Thyroid gland (tissue), 4 donors: ENCODE data around the gene RPN2.

Source experiments
- POLR2A ChIP-seq, 2 donors: fragments of 450-650 bp; IDR thresholded peaks; one replicate each; pipeline ENCODE4 v1.6.1; 2017; ENCODE audit warnings: antibody characterized with exemption in 2 of 2, mild to moderate bottlenecking in 2 of 2, moderate library complexity in 1 of 2
- TF ChIP-seq, protein P1 (sequence below), 6 experiments: fragments of 200-600 bp in 3 of 6; fragments of 450-650 bp in 3 of 6; sonication (generic) in 3 of 6; IDR thresholded peaks; one replicate each; pipeline ENCODE4 v1.5.1; 2016 to 2019; ENCODE audit warnings: antibody characterized with exemption in 6 of 6, mild to moderate bottlenecking in 2 of 6, inconsistent platforms in 1 of 6, moderate library complexity in 1 of 6

DNA sequence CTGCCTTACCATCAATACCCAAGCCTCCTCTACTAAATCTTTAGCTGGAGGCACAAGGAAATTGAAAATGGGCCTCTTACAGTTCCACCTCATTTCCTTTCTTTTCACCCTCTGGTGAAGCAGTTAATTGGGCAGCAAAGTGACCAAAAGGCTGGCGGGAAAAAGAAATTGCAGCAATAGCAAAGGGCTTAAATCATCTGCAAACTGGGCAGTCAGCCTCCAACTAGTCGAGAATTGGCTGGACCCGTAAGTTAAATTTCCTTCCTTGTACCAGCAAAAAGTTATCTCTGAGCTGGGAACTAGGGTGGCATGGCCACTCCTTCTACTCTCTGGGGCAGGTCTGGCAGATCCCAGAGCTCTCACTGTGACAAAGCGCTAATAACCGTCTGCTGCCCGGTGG lies 49.0 kb downstream of the RPN2 start:
- TF ChIP-seq, protein P1, sequence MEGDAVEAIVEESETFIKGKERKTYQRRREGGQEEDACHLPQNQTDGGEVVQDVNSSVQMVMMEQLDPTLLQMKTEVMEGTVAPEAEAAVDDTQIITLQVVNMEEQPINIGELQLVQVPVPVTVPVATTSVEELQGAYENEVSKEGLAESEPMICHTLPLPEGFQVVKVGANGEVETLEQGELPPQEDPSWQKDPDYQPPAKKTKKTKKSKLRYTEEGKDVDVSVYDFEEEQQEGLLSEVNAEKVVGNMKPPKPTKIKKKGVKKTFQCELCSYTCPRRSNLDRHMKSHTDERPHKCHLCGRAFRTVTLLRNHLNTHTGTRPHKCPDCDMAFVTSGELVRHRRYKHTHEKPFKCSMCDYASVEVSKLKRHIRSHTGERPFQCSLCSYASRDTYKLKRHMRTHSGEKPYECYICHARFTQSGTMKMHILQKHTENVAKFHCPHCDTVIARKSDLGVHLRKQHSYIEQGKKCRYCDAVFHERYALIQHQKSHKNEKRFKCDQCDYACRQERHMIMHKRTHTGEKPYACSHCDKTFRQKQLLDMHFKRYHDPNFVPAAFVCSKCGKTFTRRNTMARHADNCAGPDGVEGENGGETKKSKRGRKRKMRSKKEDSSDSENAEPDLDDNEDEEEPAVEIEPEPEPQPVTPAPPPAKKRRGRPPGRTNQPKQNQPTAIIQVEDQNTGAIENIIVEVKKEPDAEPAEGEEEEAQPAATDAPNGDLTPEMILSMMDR (IDR thresholded peaks at IDR 0.05), result no peak
- no peak for TF ChIP-seq POLR2A (IDR thresholded peaks at IDR 0.05)
